ENCODE data around the gene ZNF91. TPM values are rescaled to one million over a fixed set of nuclear protein-coding genes. Genes with fewer than 3 reads are reported as not detected.

The ZNF91 gene
- total and polyA plus RNA-seq, 2 of the 4 experiments (the other 2 are of a cell fraction) = 7.9 to 17.0 TPM

DNA sequence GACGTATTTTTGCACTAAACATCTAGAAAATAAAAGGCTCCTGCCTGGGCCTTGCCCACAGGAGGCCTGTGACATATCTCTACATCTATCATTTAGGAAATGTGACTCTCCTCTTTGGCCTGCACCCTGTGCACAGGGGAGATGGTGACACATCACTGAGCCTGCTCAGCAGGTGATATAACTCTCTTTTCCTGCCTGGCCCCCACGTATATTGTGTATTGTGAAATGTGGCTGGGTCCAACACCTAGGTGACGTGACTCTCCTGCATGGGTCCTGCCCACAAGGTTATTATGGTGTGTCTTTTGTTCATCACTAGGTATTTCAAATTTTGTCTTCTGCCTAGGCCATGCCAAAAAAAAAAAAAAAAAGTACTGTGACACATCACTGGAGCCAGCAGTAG is 83.7 kb downstream of the ZNF91 start:
- Histone ChIP-seq H3K9me1 (ENCODE audit: insufficient read depth, low read length) (no peaks in the 10 kb centered on the region), H4K91ac (ENCODE audit: insufficient read depth, low read depth, low read length) (no peak overlapping the region), H3K18ac (ENCODE audit: low read depth, low read length) (no peak overlapping the region), H3K4me1 (ENCODE audit: control insufficient read depth, insufficient read depth, low read length) (no peaks in the 10 kb centered on the region), H3K36me3 (ENCODE audit: control insufficient read depth, insufficient read depth, low read length) (no peaks in the 10 kb centered on the region), H3K79me1 (ENCODE audit: low read depth in 1 of 2, low read length in 2 of 2) (no peaks in the 10 kb centered on the region), H2AK9ac (replicated peaks; ENCODE audit: low read depth, low read length, poor library complexity) (no peak overlapping the region), H2BK20ac (ENCODE audit: low read depth, low read length) (no peak overlapping the region), H3K9me3 (ENCODE audit: control insufficient read depth, insufficient read depth, low read length) (peaks cover 13% of the 10 kb centered on the region), H3K27ac (ENCODE audit: insufficient read depth, low read length) (no peak overlapping the region), H2AK5ac (ENCODE audit: low read depth, low read length) (no peak overlapping the region), H4K8ac (ENCODE audit: low read depth in 2 of 2, low read length in 2 of 2) (no peak overlapping the region), H2AFZ (replicated peaks; ENCODE audit: low read length, poor library complexity) (no peak overlapping the region), H4K20me1 (ENCODE audit: insufficient read depth, low read length) (no peaks in the 10 kb centered on the region), H2BK120ac (ENCODE audit: low read depth, low read length) (no peak overlapping the region), H3K23ac (ENCODE audit: low read depth, low read length) (no peak overlapping the region), H3K56ac (ENCODE audit: extremely low read depth, insufficient read depth, low read length) (no peak overlapping the region), H3K4me3 (ENCODE audit: insufficient read depth, low read depth, low read length) (no peak overlapping the region), H3K9ac (ENCODE audit: low read depth, low read length) (no peak overlapping the region), H4K5ac (ENCODE audit: low read depth, low read length) (no peak overlapping the region), H3K14ac (replicated peaks; ENCODE audit: low read depth, low read length) (no peak overlapping the region), H2BK15ac (ENCODE audit: low read depth, low read length) (no peak overlapping the region), H3K27me3 (ENCODE audit: control insufficient read depth, insufficient read depth, low read length) (no peaks in the 10 kb centered on the region), H3K4me2 (ENCODE audit: low read depth, low read length) (no peak overlapping the region), H3K4ac (ENCODE audit: low read depth, low read length) (no peak overlapping the region), H2BK5ac (ENCODE audit: low read depth, low read length, poor library complexity, severe bottlenecking) (no peak overlapping the region)
- ATAC-seq (ENCODE audit: low read depth) = no peak
- no peak for DNase-seq
- no TSS peak for BruUV-seq (replicated peaks)
- in situ Hi-C loops (cut with MboI; ENCODE audit: low sequenced_read_pairs) = no loop called here
- dilution Hi-C loops (cut with HindIII; ENCODE audit: low sequenced_read_pairs, unreplicated experiment) = no loop called here
- POLR2A ChIA-PET (ENCODE audit: unreplicated experiment) = no interaction called here
- CTCF ChIA-PET = no interaction called here
- TF ChIP-seq MXI1 (IDR thresholded peaks at IDR 0.05; ENCODE audit: borderline replicate concordance, low read depth, low read length) (no peak), MAFK (IDR thresholded peaks at IDR 0.05; ENCODE audit: low read depth, low read length) (no peak), CHD1 (IDR thresholded peaks at IDR 0.05; ENCODE audit: low read depth, low read length) (no peak), RAD21 (IDR thresholded peaks at IDR 0.05; ENCODE audit: low read length) (no peak), BHLHE40 (IDR thresholded peaks at IDR 0.05; ENCODE audit: low read depth, low read length) (no peak), SMC3 (IDR thresholded peaks at IDR 0.05; ENCODE audit: low read depth, low read length) (no peak), MAZ (IDR thresholded peaks at IDR 0.05; ENCODE audit: borderline replicate concordance, low read depth, low read length) (no peak), RFX5 (IDR thresholded peaks at IDR 0.05; ENCODE audit: low read depth, low read length) (no peak), USF2 (IDR thresholded peaks at IDR 0.05; ENCODE audit: low read depth, low read length) (no peak), POLR2A (IDR thresholded peaks at IDR 0.05; ENCODE audit: low read depth, low read length) (no peak), CTCF (conservative IDR thresholded peaks at IDR 0.05; ENCODE audit: low read depth, low read length) (no peak), NFE2L2 (IDR thresholded peaks at IDR 0.05; ENCODE audit: low read depth, low read length) (no peak)
- TF ChIP-seq, protein P1, sequence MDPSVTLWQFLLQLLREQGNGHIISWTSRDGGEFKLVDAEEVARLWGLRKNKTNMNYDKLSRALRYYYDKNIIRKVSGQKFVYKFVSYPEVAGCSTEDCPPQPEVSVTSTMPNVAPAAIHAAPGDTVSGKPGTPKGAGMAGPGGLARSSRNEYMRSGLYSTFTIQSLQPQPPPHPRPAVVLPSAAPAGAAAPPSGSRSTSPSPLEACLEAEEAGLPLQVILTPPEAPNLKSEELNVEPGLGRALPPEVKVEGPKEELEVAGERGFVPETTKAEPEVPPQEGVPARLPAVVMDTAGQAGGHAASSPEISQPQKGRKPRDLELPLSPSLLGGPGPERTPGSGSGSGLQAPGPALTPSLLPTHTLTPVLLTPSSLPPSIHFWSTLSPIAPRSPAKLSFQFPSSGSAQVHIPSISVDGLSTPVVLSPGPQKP (IDR thresholded peaks at IDR 0.05; ENCODE audit: borderline replicate concordance, low read depth, low read length) = no peak
- no CpG with 5 or more reads among the region's 3 CpGs for WGBS, 2 experiments (ENCODE audit: extremely low coverage in 2 of 2, insufficient read length in 1 of 2)
- intact Hi-C loops (cut with micrococcal nuclease) = no loop called here
